ENCODE data around the gene SH3BP4. TPM values are rescaled to one million over a fixed set of nuclear protein-coding genes. Genes with fewer than 3 reads are reported as not detected.

The SH3BP4 gene
- total and polyA plus RNA-seq, 2 of the 8 experiments (the other 6 are each of a cell fraction or from before 2014, with no cell fraction given): 28.3 to 35.4 TPM

GRCh38 chr2:235009081-235009480, 57.3 kb downstream of the SH3BP4 start:
- no peak overlapping the region for H4K5ac ChIP-seq (ENCODE audit: insufficient read length, low read depth, low read length)
- peaks cover 0 to 97% of the 10 kb centered on the region in 2 experiments; a peak in 2 of 4 replicates for H3K79me2 ChIP-seq (ENCODE audit: control insufficient read depth in 1 of 2, insufficient read depth in 2 of 2, low read length in 2 of 2)
- 0 out of 2 replicates have a peak overlapping the region, but pooled peaks have one; percentile 17 for H2BK12ac ChIP-seq (ENCODE audit: low read depth, low read length)
- ChIA-PET POLR2A (ENCODE audit: partially characterized antibody) (interaction anchor here (1.0 to 3.2 kb wide), 3 partner anchors 9 to 54 kb away, joined by 3 to 17 read pairs (median 3); no protein-coding TSS in a partner anchor), CTCF (ENCODE audit: partially characterized antibody) (interaction anchor here (1.0 to 5.9 kb wide), 9 partner anchors 16 to 458 kb away, joined by 3 to 35 read pairs (median 4); no protein-coding TSS in a partner anchor)
- H3K4me3 ChIP-seq (ENCODE audit: extremely low read depth in 1 of 4, insufficient read depth in 2 of 4, low read depth in 3 of 4, low read length in 4 of 4): no peak overlapping the region
- no peak overlapping the region for H2AFZ ChIP-seq (ENCODE audit: low read length)
- H4K91ac ChIP-seq (replicated peaks; ENCODE audit: insufficient read length, low read length): no peak overlapping the region
- H3K14ac ChIP-seq (ENCODE audit: insufficient read length): no peak overlapping the region
- H3K4me1 ChIP-seq (replicated peaks in 1 of 4; ENCODE audit: control insufficient read depth in 3 of 4, insufficient read depth in 4 of 4, low read length in 3 of 4): peaks cover 5 to 50% (median 27%) of the 10 kb centered on the region in 4 experiments
- no peak overlapping the region for H3K4me2 ChIP-seq (ENCODE audit: insufficient read depth in 1 of 2, low read depth in 2 of 2, low read length in 2 of 2)
- no peak overlapping the region for H3K9ac ChIP-seq (replicated peaks in 1 of 4; ENCODE audit: extremely low read depth in 1 of 4, low read depth in 3 of 4, low read length in 3 of 4)
- H2BK120ac ChIP-seq (replicated peaks; ENCODE audit: low read depth, low read length): no peak overlapping the region
- H3K56ac ChIP-seq (replicated peaks; ENCODE audit: insufficient read length, low read depth, low read length): no peak overlapping the region
- H2BK15ac ChIP-seq (ENCODE audit: low read length): no peak overlapping the region
- no peaks in the 10 kb centered on the region for H3K27me3 ChIP-seq (replicated peaks in 1 of 4; ENCODE audit: control insufficient read depth in 3 of 4, extremely low read depth in 1 of 4, insufficient read depth in 3 of 4, low read length in 3 of 4)
- peaks cover 12 to 16% of the 10 kb centered on the region in 2 experiments for H4K20me1 ChIP-seq (replicated peaks in 1 of 2; ENCODE audit: control insufficient read depth in 1 of 2, insufficient read depth in 2 of 2, low read length in 2 of 2)
- no peak overlapping the region for H3K27ac ChIP-seq (ENCODE audit: low read depth, low read length)
- H3K9me3 ChIP-seq (ENCODE audit: insufficient read depth in 2 of 2, low read depth in 1 of 2, low read length in 1 of 2): no peaks in the 10 kb centered on the region; a peak in 1 of 4 replicates
- no peak overlapping the region for H3K18ac ChIP-seq (ENCODE audit: extremely low read depth, low read length)
- no peak overlapping the region for H3K4ac ChIP-seq (replicated peaks; ENCODE audit: insufficient read length, low read depth, low read length)
- no peaks in the 10 kb centered on the region for H3K23me2 ChIP-seq (ENCODE audit: low read depth, low read length)
- H2BK5ac ChIP-seq (ENCODE audit: low read depth, low read length): no peak overlapping the region
- no peak overlapping the region for H2BK20ac ChIP-seq (ENCODE audit: low read length)
- no peak for FAIRE-seq
- no peaks in the 10 kb centered on the region; a peak in 1 of 8 replicates for H3K36me3 ChIP-seq (ENCODE audit: control insufficient read depth in 2 of 4, insufficient read depth in 4 of 4, low read length in 3 of 4)
- peaks cover 40% of the 10 kb centered on the region for H3K79me1 ChIP-seq (ENCODE audit: low read depth, low read length)
- 99% methylated on average over 6 of the region's 6 CpGs; no CpG with 5 or more reads in 1 of the 2 experiments for WGBS, 2 experiments (ENCODE audit: extremely low coverage in 1 of 2, insufficient coverage in 1 of 2, insufficient read length in 1 of 2, insufficient replicate concordance in 2 of 2, low coverage in 1 of 2, low lambda C conversion rate in 2 of 2, missing lambda C conversion rate in 1 of 2)
- no peak for DNase-seq (ENCODE audit: low read depth in 1 of 2, low spot score in 2 of 2)
- no peak overlapping the region for H3K23ac ChIP-seq (ENCODE audit: insufficient read length)
- no peak overlapping the region for H2AK5ac ChIP-seq (ENCODE audit: low read depth, low read length)
- TF ChIP-seq RNF2 (IDR thresholded peaks at IDR 0.05; ENCODE audit: borderline replicate concordance, low read depth, low read length, missing control alignments, poor library complexity, severe bottlenecking) (no peak), SP1 (IDR thresholded peaks at IDR 0.05; ENCODE audit: low read depth, low read length) (no peak), GABPA (IDR thresholded peaks at IDR 0.05; ENCODE audit: borderline replicate concordance, insufficient read depth, low read length) (no peak), HDAC2 (IDR thresholded peaks at IDR 0.05; ENCODE audit: borderline replicate concordance in 1 of 2, low read depth in 2 of 2, low read length in 2 of 2) (no peak), JUND (IDR thresholded peaks at IDR 0.05; ENCODE audit: low read length) (no peak), CHD1 (IDR thresholded peaks at IDR 0.05; ENCODE audit: low read depth, low read length) (no peak), RAD21 (IDR thresholded peaks at IDR 0.05 in 1 of 2, conservative IDR thresholded peaks at IDR 0.05 in 1 of 2; ENCODE audit: low read depth in 2 of 2, low read length in 2 of 2) (no peak), SAP30 (IDR thresholded peaks at IDR 0.05; ENCODE audit: insufficient read depth, insufficient replicate concordance, low read length) (no peak), NANOG (IDR thresholded peaks at IDR 0.05; ENCODE audit: insufficient read depth, low read depth, low read length, poor library complexity, severe bottlenecking) (no peak), ATF3 (IDR thresholded peaks at IDR 0.05; ENCODE audit: insufficient read depth, low read depth, low read length) (no peak), MAFK (IDR thresholded peaks at IDR 0.05; ENCODE audit: low read depth, low read length) (no peak)
- no peak overlapping the region for H4K8ac ChIP-seq (ENCODE audit: extremely low read depth, insufficient read depth, low read length)
